Measurements from ENCODE around the gene MKLN1. TPM values are rescaled to one million over a fixed set of nuclear protein-coding genes. Genes with fewer than 3 reads are reported as not detected.
"Not testable (repeated sequence)": the region's sequence is repeated elsewhere in the genome, so short reads cannot be mapped to it uniquely, and the experiment has no call there.

Gene MKLN1
- polyA plus RNA-seq, 4 donors = 36.8 to 40.3 (median 39.2) TPM

GRCh38 chr7:131455546-131455945 is 127.9 kb downstream of the MKLN1 start:
- DNase-seq (ENCODE audit: low read depth in 4 of 4, low spot score in 3 of 4) = no peak

GRCh38 chr7:131456338-131456737 is 128.7 kb downstream of the MKLN1 start:
- DNase-seq (ENCODE audit: low read depth in 4 of 4, low spot score in 3 of 4) = no peak

- DNase-seq (ENCODE audit: low read depth in 4 of 4, low spot score in 3 of 4) = no peak
Measured at GRCh38 chr7:131459256-131459655, 131.6 kb downstream of the MKLN1 start.

- no peak for DNase-seq (ENCODE audit: low read depth in 4 of 4, low spot score in 3 of 4)
Measured at GRCh38 chr7:131462059-131462458, 134.4 kb downstream of the MKLN1 start.

GRCh38 chr7:131462715-131463114 is 135.0 kb downstream of the MKLN1 start:
- DNase-seq (ENCODE audit: low read depth in 4 of 4, low spot score in 3 of 4) = not testable (repeated sequence)

GRCh38 chr7:131466735-131467365 is 139.2 kb downstream of the MKLN1 start:
- DNase-seq (ENCODE audit: low read depth in 4 of 4, low spot score in 3 of 4) = no peak

GRCh38 chr7:131467788-131468187 is 140.1 kb downstream of the MKLN1 start:
- DNase-seq (ENCODE audit: low read depth in 4 of 4, low spot score in 3 of 4) = no peak

- no peak for DNase-seq (ENCODE audit: low read depth in 4 of 4, low spot score in 3 of 4)
Measured at GRCh38 chr7:131471250-131472004, 143.8 kb downstream of the MKLN1 start.

- no peak for DNase-seq (ENCODE audit: low read depth in 4 of 4, low spot score in 3 of 4)
Measured at GRCh38 chr7:131476740-131477139, 149.1 kb downstream of the MKLN1 start.

GRCh38 chr7:131480384-131481315 is 153.0 kb downstream of the MKLN1 start:
- DNase-seq (ENCODE audit: low read depth in 4 of 4, low spot score in 3 of 4) = no peak

- DNase-seq (ENCODE audit: low read depth in 4 of 4, low spot score in 3 of 4) = no peak
Measured at GRCh38 chr7:131482800-131483199, 155.1 kb downstream of the MKLN1 start.

- no peak for DNase-seq (ENCODE audit: low read depth in 4 of 4, low spot score in 3 of 4)
Measured at GRCh38 chr7:131483586-131483985, 155.9 kb downstream of the MKLN1 start.

- DNase-seq (ENCODE audit: low read depth in 4 of 4, low spot score in 3 of 4) = no peak
Measured at GRCh38 chr7:131486346-131486745, 158.7 kb downstream of the MKLN1 start.

- no peak for DNase-seq (ENCODE audit: low read depth in 4 of 4, low spot score in 3 of 4)
Measured at GRCh38 chr7:131487217-131487616, 159.5 kb downstream of the MKLN1 start.

- no peak for DNase-seq (ENCODE audit: low read depth in 4 of 4, low spot score in 3 of 4)
Measured at GRCh38 chr7:131488361-131488760, 160.7 kb downstream of the MKLN1 start.

GRCh38 chr7:131489196-131489595 is 161.5 kb downstream of the MKLN1 start:
- no peak for DNase-seq (ENCODE audit: low read depth in 4 of 4, low spot score in 3 of 4)

GRCh38 chr7:131489881-131490280 is 162.2 kb downstream of the MKLN1 start:
- DNase-seq (ENCODE audit: low read depth in 4 of 4, low spot score in 3 of 4) = no peak

GRCh38 chr7:131493081-131493480 is 165.4 kb downstream of the MKLN1 start:
- DNase-seq (ENCODE audit: low read depth in 4 of 4, low spot score in 3 of 4) = no peak

GRCh38 chr7:131493581-131493980 is 165.9 kb downstream of the MKLN1 start:
- no peak for DNase-seq (ENCODE audit: low read depth in 4 of 4, low spot score in 3 of 4)

- no peak for DNase-seq (ENCODE audit: low read depth in 4 of 4, low spot score in 3 of 4)
Measured at GRCh38 chr7:131494182-131494581, 166.5 kb downstream of the MKLN1 start.
